NOMO-1 (cell line): ENCODE results near the gene CADM4.
A peak's percentile ranks its signal among the peaks of the same experiment; 100 is the strongest.

Experiments
- DNase-seq, 2 experiments: peaks; one replicate each; lab custom pipeline; 2025; ENCODE audit not compliant: unreplicated experiment in 2 of 2; lab: John Stamatoyannopoulos, UW

Gene CADM4

GRCh38 chr19:43634872-43635560 lies 4.6 kb downstream of the CADM4 start:
- no peak for DNase-seq

- no peak for DNase-seq
Observed at GRCh38 chr19:43634506-43634871, 5.2 kb downstream of the CADM4 start.

GRCh38 chr19:43634068-43634467 lies 5.6 kb downstream of the CADM4 start:
- no peak for DNase-seq

- no peak for DNase-seq
Observed at GRCh38 chr19:43633520-43633919, 6.1 kb downstream of the CADM4 start.

GRCh38 chr19:43631491-43631890 lies 8.2 kb downstream of the CADM4 start:
- DNase-seq: no peak

- no peak for DNase-seq
Observed at GRCh38 chr19:43628646-43629326, 10.9 kb downstream of the CADM4 start.

GRCh38 chr19:43626838-43627237 lies 12.8 kb downstream of the CADM4 start:
- no peak for DNase-seq

GRCh38 chr19:43625918-43626579 lies 13.6 kb downstream of the CADM4 start:
- no peak for DNase-seq

- DNase-seq: peak in 1 of 2 experiments; percentile 13
Observed at GRCh38 chr19:43624933-43625332, 14.7 kb downstream of the CADM4 start.

GRCh38 chr19:43623889-43624670 lies 15.6 kb downstream of the CADM4 start:
- no peak for DNase-seq

- DNase-seq: no peak
Observed at GRCh38 chr19:43622956-43623355, 16.7 kb downstream of the CADM4 start.

- DNase-seq: no peak
Observed at GRCh38 chr19:43622070-43622469, 17.6 kb downstream of the CADM4 start.

- no peak for DNase-seq
Observed at GRCh38 chr19:43620061-43621001, 19.3 kb downstream of the CADM4 start.

- peak; percentile 71 to 82 for DNase-seq
Observed at GRCh38 chr19:43619262-43620060, 20.2 kb downstream of the CADM4 start, which contains the start of gene ZNF428. TSS of gene ZNF428 (minus strand) at chr19:43619629. CDS start at chr19:43614304, 5,325 bp downstream.

- peak in 1 of 2 experiments; percentile 56 for DNase-seq
Observed at GRCh38 chr19:43618921-43619261, 20.8 kb downstream of the CADM4 start.

- DNase-seq: no peak
Observed at GRCh38 chr19:43616954-43617353, 22.7 kb downstream of the CADM4 start.

GRCh38 chr19:43616306-43616705 lies 23.3 kb downstream of the CADM4 start:
- no peak for DNase-seq

GRCh38 chr19:43612374-43612773 lies 27.3 kb downstream of the CADM4 start:
- no peak for DNase-seq

- no peak for DNase-seq
Observed at GRCh38 chr19:43611788-43612187, 27.9 kb downstream of the CADM4 start, which contains the start of gene SRRM5. TSS of gene SRRM5 (plus strand) at chr19:43612088. CDS start at chr19:43612122, 34 bp downstream.
